ENCODE results near the gene ROBO3. TPM values are rescaled to one million over a fixed set of nuclear protein-coding genes. Genes with fewer than 3 reads are reported as not detected.

The ROBO3 gene
- total and polyA plus RNA-seq, 10 donors = 13.2 to 43.2 (median 25.4) TPM

- Histone ChIP-seq H3K9me3 (no peaks in the 10 kb centered on the region), H3K4me3 (no peak overlapping the region), H3K36me3 (no peaks in the 10 kb centered on the region), H3K4me1 (peaks cover 13 to 61% (median 35%) of the 10 kb centered on the region in 6 donors), H3K27ac (no peak overlapping the region), H3K27me3 (replicated peaks in 1 of 7) (peaks cover 16 to 95% (median 79%) of the 10 kb centered on the region in 7 donors)
- intact Hi-C loops (cut with DNase I; ENCODE audit: low total_unique reads) = no loop called here
- WGBS, 5 donors = 42 to 57% (median 48%) methylated on average over 1 of the region's 1 CpG
- TF ChIP-seq POLR2AphosphoS5 (IDR thresholded peaks at IDR 0.05) = no peak
- no peak for TF ChIP-seq CTCF (IDR thresholded peaks at IDR 0.05 in 8 of 11, conservative IDR thresholded peaks at IDR 0.05 in 3 of 11)
- TF ChIP-seq POLR2A (IDR thresholded peaks at IDR 0.05) = no peak
- no peak for DNase-seq
These were observed 24.6 kb upstream of the ROBO3 start for GRCh38 chr11:124840666-124841065.

- intact Hi-C loops (cut with DNase I; ENCODE audit: low total_unique reads) = no loop called here
- Histone ChIP-seq H3K27me3 (replicated peaks in 1 of 7) (peaks cover 16 to 95% (median 85%) of the 10 kb centered on the region in 7 donors), H3K4me3 (no peak overlapping the region), H3K27ac (no peak overlapping the region), H3K36me3 (no peaks in the 10 kb centered on the region), H3K9me3 (no peaks in the 10 kb centered on the region), H3K4me1 (peaks cover 13 to 58% (median 34%) of the 10 kb centered on the region in 6 donors)
- no peak for TF ChIP-seq POLR2A (IDR thresholded peaks at IDR 0.05)
- no peak for TF ChIP-seq CTCF (IDR thresholded peaks at IDR 0.05 in 8 of 11, conservative IDR thresholded peaks at IDR 0.05 in 3 of 11)
- TF ChIP-seq POLR2AphosphoS5 (IDR thresholded peaks at IDR 0.05) = no peak
- no peak for DNase-seq
- WGBS, 5 donors = 20 to 42% (median 31%) methylated on average over 3 of the region's 3 CpGs
These were observed 24.0 kb upstream of the ROBO3 start for GRCh38 chr11:124841201-124841600.

- H3K9me3 ChIP-seq = no peaks in the 10 kb centered on the region
- no peak for TF ChIP-seq POLR2AphosphoS5 (IDR thresholded peaks at IDR 0.05)
- TF ChIP-seq CTCF (IDR thresholded peaks at IDR 0.05 in 8 of 11, conservative IDR thresholded peaks at IDR 0.05 in 3 of 11) = no peak
- TF ChIP-seq POLR2A (IDR thresholded peaks at IDR 0.05) = no peak
- peaks cover 13 to 52% (median 29%) of the 10 kb centered on the region in 6 donors for H3K4me1 ChIP-seq
- no peaks in the 10 kb centered on the region for H3K36me3 ChIP-seq
- no peak overlapping the region for H3K4me3 ChIP-seq
- intact Hi-C loops (cut with DNase I; ENCODE audit: low total_unique reads) = no loop called here
- WGBS, 5 donors = 38 to 43% (median 42%) methylated on average over 2 of the region's 2 CpGs
- DNase-seq = no peak
- H3K27ac ChIP-seq = no peak overlapping the region
- peaks cover 16 to 99% (median 90%) of the 10 kb centered on the region in 7 donors for H3K27me3 ChIP-seq (replicated peaks in 1 of 7)
These were observed 23.4 kb upstream of the ROBO3 start for GRCh38 chr11:124841840-124842239.

GRCh38 chr11:124842305-124842704 lies 22.9 kb upstream of the ROBO3 start:
- 31 to 46% (median 40%) methylated on average over 4 of the region's 4 CpGs for WGBS, 5 donors
- H3K9me3 ChIP-seq = no peaks in the 10 kb centered on the region
- H3K4me3 ChIP-seq = no peak overlapping the region
- peaks cover 20 to 100% (median 93%) of the 10 kb centered on the region in 7 donors for H3K27me3 ChIP-seq (replicated peaks in 1 of 7)
- H3K27ac ChIP-seq = no peak overlapping the region
- TF ChIP-seq POLR2A (IDR thresholded peaks at IDR 0.05) (no peak), POLR2AphosphoS5 (IDR thresholded peaks at IDR 0.05) (no peak)
- intact Hi-C loops (cut with DNase I; ENCODE audit: low total_unique reads) = no loop called here
- DNase-seq = no peak
- H3K4me1 ChIP-seq = peaks cover 9 to 47% (median 25%) of the 10 kb centered on the region in 6 donors
- no peaks in the 10 kb centered on the region for H3K36me3 ChIP-seq

GRCh38 chr11:124843616-124843910 lies 21.7 kb upstream of the ROBO3 start:
- Histone ChIP-seq H3K27me3 (replicated peaks in 1 of 7) (peaks cover 19 to 100% (median 95%) of the 10 kb centered on the region in 7 donors), H3K36me3 (no peaks in the 10 kb centered on the region), H3K4me1 (peaks cover 9 to 45% (median 25%) of the 10 kb centered on the region in 6 donors), H3K27ac (no peak overlapping the region), H3K9me3 (no peaks in the 10 kb centered on the region), H3K4me3 (no peak overlapping the region)
- intact Hi-C loops (cut with DNase I; ENCODE audit: low total_unique reads) = no loop called here
- no peak for DNase-seq
- TF ChIP-seq POLR2A (IDR thresholded peaks at IDR 0.05) = no peak
- TF ChIP-seq CTCF (IDR thresholded peaks at IDR 0.05 in 8 of 11, conservative IDR thresholded peaks at IDR 0.05 in 3 of 11) = no peak
- TF ChIP-seq POLR2AphosphoS5 (IDR thresholded peaks at IDR 0.05) = no peak
- WGBS, 5 donors = 8 to 24% (median 11%) methylated on average over 8 of the region's 8 CpGs

Measured in spleen (tissue), 11 donors.